NCI-H774 (cell line): ENCODE measurements around the gene CACNA1E.
"Not testable (repeated sequence)": the region's sequence is repeated elsewhere in the genome, so short reads cannot be mapped to it uniquely, and the experiment has no call there.

ENCODE experiments used
- DNase-seq: peaks from one replicate; lab custom pipeline; 2025; lab: John Stamatoyannopoulos, UW

Gene CACNA1E

DNA sequence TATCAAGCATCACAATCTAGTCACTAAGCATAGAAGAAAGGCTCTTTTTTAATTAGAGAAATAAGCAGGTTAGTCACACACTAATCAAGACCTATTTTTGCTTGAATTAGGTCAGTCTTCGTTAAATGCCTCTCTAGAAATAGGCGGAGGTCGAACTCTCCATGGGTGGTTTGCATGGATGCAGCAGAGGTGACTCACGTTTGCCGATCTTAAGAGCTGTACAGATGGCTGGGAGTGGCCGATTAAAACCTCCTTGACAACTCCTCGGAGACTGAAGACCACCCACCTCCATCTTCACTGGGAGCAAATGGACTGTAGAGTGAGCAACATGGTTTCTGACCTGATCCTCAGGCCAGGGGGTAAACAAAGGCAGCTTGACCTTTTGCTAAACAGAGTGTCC is 328.9 kb downstream of the CACNA1E start:
- DNase-seq = no peak

DNA sequence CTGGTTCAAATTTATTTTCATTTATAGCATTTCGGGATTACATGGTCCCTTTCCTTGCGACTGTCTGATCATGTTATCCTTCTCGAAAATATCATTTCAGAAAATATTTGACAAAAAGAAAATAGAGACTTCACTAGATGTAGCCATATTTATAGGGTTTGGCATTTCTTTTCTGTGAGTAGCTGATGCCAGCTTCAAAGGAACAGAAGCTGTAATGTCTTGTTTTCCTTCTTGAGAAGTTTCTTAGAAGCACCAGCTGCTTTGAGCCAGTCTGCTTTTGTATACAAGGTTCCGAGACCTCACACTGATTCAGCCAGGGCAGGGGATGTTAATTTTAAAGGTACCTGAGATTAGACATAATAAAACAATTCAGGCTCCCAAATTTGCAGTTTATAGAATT is 329.9 kb downstream of the CACNA1E start:
- no peak for DNase-seq

DNA sequence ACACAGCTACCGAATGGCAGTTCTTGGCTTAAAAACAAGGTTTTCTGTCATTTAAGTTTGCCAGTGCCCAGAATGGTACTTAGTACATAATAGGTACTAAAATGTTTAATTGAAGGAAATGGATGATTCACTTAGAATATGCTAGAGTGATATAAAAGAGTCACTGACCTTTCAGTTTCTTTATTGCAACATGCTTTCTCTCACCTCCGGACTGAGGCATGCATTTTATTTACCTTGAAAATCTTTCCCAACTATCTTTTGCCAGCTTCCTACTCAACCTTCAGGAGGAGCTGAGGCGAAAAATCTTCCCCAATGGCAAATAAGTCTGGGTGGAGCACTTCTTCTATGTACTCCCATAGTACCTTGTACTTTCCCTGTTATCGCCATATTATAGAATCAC is 333.3 kb downstream of the CACNA1E start:
- DNase-seq = no peak

DNA sequence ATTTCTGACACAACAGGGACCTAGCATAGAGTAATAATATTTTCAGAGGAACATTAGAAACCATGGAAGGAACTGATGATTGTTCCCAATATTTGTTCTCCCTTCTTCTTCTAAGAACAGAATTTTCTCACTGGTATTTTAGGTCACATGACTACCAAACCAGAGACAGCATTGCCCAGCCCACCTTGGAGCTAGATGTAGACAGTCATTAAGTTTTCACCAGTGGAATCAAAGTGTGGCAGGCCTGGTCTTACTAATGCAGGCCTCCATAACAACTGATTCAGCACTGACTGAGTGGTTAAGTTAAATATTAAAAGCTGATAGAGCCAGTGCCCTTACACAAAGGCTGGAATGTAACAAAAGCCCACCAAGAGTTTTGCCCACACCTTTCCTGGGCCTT is 333.8 kb downstream of the CACNA1E start:
- DNase-seq = no peak

DNA sequence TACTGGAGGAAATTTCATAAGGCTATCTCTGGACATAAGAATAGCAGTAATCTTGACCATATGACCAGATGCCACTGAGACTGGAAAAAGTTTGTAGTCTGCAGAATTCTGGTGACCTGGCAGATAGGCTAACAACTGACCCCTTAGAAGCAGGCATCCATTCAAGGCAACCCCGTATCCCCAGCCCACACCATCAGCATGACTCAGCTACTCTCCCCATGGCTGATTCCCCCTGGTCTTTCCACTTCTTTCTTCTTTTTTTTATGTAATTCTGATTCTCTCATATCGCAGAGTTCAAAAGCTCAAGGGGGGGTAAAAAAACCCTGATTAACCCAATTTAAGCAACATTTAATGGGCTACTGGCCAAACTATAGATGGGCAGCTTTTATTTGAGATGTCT is 335.1 kb downstream of the CACNA1E start:
- DNase-seq = no peak

DNA sequence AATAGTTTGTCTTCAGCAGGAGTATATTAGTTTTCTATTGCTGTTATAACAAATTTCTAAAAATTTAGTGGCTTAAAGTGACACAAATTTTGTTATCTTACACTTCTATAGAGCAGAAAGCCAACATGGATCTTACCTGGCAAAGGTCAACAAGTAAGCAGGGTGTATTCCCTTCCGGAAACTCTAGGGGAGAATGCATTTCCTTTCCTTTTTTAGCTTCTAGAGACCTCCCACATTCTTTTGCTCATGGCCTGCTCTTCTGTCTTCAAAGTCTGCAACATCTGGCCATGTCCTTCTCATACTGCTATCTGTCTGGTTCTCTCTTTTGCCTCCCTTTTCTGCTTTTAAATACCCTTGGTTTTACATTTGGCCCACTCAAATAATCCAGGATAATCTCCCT is 335.6 kb downstream of the CACNA1E start:
- no peak for DNase-seq

DNA sequence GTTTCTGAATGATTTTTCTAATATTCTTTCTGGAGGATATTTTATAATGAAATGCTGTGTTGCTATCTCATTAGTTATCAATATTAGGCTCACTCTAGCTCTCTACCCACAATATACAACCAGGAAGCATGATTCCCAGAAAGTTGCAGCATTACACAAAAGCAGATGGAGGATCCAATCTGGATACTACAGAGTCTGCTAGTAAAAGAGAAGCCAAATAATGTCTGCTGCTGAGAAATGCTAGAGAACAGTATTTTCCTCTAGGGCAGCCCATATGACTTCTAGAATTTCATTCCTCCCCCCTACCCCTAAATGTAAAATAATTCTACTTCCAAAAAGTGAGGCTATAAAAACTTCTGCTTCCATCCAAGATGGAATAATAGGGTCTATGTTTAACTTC is 338.4 kb downstream of the CACNA1E start:
- no peak for DNase-seq

DNA sequence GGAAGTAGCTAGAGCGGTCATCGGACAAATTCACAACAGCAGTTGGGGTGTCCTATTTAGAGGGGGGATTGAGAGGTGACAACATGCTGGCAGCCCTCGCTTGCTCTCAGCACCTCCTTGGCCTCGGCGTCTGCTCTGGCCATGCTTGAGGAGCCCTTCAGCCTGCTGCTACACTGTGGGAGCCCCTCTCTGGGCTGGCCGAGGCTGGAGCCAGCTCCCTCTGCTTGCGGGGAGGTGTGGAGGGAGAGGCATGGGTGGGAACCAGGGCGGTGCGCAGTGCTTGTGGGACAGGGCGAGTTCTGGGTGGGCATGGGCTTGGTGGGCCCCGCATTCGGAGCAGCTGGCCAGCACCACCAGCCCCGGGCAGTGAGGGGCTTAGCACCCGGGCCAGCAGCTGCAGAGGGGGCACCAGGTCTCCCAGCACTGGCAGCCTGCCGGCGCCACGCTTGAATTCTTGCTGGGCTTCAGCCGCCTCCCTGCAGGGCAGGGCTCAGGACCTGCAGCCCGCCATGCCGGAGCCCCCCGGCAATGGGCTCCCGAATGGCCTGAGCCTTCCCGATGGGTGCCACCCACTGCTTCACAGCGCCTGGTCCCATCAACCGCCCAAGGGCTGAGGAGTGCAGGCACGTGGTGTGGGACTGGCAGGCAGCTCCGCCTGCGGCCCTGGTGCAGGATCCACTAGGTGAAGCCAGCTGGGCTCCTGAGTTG is 349.0 kb downstream of the CACNA1E start:
- DNase-seq = not testable (repeated sequence)

DNA sequence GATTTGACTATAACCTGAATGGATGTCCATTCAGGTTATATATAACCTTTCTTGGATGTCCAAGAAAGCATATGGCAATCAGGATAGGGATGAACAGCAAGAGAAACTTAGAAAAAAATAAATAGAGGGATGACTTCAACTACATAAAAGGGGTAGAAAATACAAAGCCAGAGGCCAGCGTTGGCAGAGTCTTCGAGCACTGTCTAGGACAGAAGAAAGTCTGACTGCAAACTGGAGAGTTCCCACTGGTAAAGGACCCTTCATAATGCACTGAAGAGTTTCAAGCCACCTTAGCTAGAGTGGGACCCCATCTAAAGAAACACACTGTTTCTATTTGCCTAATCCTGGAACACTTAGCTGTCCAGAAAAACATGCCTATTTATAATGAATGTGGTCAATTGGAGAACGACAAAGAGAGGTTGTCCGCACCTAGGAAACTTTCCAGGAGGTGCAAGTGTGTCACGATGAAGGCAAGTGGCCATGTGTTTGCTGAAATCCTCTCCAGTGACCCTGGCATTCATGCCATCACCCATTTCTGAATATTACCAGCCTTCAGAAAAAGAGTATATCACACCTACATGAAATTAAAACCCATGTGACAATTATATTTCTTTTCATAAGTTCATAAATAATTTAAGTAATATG is 362.8 kb downstream of the CACNA1E start:
- no peak for DNase-seq

DNA sequence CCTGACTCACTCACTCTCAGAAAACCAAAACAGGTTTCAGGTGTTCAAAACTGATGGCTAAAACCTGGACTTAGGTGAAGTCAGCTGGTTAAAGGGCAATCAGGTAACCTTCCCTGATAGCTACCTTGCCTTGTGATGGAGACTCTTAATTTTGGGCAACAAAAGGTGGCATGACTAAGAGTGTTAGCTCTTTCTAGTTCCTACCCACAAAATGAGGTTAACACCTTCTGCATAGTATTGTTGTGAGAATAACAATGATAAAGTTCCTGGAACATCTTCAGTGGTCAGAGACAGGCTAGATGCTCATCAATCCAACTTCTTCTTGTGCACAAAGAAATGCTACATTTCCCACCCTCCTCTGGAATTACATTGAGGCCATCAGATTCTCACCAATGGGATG is 363.4 kb downstream of the CACNA1E start:
- DNase-seq = no peak

DNA sequence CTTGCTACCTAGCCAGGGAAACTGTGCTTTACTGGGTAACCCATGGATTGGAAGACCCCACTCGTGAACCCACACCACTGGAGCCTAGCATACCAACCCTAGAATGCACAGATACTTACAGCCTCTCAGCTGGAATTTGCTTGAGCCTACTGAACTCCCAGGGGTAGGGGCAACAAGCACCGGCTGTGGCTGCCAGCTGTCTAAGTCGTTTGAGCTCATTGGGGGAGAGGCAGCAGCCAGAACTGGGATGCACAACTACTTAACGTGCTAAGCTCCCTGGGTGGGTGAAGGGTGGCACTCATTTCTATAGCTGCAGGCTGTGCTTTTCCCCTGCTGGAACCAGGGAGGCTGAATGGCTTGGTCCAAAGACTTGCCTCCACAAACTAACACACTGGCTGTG is 365.8 kb downstream of the CACNA1E start:
- no peak for DNase-seq

DNA sequence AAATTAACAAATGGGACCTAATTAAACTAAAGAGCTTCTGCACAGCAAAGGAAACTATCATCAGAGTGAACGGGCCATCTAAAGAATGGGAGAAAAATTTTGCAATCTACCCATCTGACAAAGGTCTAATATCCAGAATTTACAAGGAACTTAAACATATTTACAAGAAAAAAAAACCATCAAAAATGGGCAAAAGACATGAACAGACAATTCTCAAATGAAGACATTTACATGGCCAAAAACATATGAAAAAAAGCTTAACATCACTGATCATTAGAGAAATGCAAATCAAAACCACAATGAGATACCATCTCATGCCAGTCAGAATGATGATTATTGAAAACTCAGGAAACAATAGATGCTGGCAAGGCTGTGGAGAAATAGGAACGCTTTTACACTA is 370.9 kb downstream of the CACNA1E start:
- DNase-seq = not testable (repeated sequence)

DNA sequence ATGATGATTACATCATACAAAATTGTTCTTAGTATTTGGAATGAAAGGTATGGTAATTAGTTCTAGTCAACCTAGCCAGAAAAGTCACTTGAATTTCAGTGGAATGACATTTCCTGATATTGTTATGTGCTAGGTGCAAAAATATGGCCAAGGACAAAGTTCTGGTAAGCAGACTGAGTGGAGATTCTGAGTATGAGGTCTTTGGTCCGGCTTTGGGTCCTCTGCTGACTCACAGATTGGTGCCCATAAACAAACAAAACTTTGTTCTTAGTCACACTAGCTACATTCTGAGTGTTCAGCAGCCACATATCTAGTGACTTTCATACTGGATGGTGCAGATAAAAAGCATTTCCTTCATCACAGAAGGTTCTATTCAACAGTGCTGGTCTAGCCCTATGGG is 372.1 kb downstream of the CACNA1E start:
- no peak for DNase-seq
